ENCODE results near the gene HEPACAM2.

DNA sequence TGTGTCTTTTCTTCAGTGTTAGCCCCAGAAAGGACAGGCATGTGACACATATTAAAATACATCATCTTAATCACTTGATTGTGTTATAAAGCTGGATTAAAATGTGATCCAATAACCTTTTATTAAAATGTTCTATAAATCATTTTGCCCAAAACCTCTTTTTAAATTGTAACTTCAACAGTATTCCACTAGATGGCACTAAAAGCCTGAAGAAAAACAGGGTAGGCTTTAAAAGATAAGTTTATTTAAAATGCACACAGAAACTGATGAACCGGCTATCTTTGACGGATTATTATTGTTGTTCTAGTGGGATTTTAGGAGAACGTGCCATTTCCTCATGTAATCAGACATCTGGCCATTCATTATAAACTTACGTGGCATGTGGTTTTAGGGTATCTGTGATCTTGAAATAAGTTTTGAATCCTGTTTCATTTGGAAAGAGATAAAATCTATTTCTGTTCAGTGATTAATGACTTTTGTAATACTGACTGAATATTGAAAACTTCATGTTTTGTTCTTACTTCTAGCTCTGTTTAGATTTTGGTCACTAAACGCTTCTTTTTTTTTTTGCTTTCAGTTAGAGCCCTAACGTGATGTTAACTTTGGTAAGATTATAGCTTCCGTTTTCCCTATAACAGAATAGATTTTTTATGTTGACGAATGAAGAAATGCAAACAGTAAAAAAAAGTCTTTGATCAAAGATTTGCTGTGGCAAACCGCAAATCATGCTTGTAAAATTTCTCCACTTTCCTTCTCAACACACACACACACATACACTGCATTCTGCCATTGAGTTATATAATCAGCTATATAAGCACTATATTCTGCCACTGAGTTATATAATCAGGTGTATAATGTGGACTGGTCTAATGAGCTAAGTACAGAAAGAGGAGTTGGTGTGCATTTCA, 19.5 kb upstream of the HEPACAM2 start:
- TF ChIP-seq, protein P1, sequence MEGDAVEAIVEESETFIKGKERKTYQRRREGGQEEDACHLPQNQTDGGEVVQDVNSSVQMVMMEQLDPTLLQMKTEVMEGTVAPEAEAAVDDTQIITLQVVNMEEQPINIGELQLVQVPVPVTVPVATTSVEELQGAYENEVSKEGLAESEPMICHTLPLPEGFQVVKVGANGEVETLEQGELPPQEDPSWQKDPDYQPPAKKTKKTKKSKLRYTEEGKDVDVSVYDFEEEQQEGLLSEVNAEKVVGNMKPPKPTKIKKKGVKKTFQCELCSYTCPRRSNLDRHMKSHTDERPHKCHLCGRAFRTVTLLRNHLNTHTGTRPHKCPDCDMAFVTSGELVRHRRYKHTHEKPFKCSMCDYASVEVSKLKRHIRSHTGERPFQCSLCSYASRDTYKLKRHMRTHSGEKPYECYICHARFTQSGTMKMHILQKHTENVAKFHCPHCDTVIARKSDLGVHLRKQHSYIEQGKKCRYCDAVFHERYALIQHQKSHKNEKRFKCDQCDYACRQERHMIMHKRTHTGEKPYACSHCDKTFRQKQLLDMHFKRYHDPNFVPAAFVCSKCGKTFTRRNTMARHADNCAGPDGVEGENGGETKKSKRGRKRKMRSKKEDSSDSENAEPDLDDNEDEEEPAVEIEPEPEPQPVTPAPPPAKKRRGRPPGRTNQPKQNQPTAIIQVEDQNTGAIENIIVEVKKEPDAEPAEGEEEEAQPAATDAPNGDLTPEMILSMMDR (IDR thresholded peaks at IDR 0.05), result peak; percentile 50 to 75 (median 64)
- TF ChIP-seq POLR2A (IDR thresholded peaks at IDR 0.05), result no peak
